Measurements from ENCODE around the gene FAM3A.
"Not testable (repeated sequence)": the region's sequence is repeated elsewhere in the genome, so short reads cannot be mapped to it uniquely, and the experiment has no call there.

The FAM3A gene

DNA sequence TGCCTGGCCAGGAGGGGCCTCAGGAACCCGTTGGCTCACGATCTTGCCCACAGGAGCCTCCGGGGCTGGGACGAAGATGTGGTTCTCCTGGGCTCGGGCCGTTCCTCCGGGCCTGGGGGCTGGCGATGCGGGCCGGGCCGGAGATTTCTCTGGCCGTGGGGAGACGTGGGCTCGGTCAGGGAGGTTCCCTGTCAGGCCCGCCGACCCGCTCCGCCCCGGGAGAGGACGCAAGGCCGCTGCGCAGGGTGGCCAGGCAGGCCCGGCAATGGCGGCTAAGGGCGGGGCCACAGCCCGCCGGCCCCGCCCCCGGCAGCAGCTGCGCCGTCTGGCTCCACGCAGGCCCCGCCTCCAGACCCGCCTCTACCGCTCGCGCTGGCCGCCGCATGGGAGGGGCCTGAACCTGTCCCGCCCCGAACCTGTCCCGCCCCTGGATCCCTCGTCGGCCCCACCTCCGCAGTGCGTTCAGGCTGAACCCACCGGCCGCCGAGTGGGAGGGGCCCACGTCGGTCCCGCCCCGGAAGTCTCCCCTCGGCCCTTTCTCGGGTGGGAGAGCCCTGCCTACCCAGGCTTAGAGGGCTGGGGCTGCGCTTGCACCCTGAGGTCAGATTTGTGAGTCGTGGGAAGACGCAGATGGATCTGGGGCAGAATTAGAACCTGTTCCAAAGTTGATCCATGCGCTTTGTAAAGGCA lies at the start of gene FAM3A:
TSS of gene FAM3A (minus strand) at position 267 of the 690 bp plus-strand sequence. CDS start 460 bp downstream, outside the sequence.
- no peaks in the 10 kb centered on the region for H3K27me3 ChIP-seq (ENCODE audit: insufficient read depth, insufficient read length)
- no peak for TF ChIP-seq SUZ12 (IDR thresholded peaks at IDR 0.05; ENCODE audit: extremely low read depth, insufficient read depth, insufficient read length)
- TF ChIP-seq ZNF274 (IDR thresholded peaks at IDR 0.05; ENCODE audit: low read depth, low read length): no peak
- TF ChIP-seq YY1 (IDR thresholded peaks at IDR 0.05; ENCODE audit: insufficient read depth, insufficient read length): no peak
- H3K4me3 ChIP-seq (ENCODE audit: insufficient read length, low read depth): peak within 1 kb of the TSS; percentile 62
- H3K9ac ChIP-seq (ENCODE audit: insufficient read length, low read depth): peak within 1 kb of the TSS; percentile 80
- no peaks in the 10 kb centered on the region for H3K4me1 ChIP-seq (ENCODE audit: insufficient read depth, insufficient read length)
- no peaks in the 10 kb centered on the region for H3K36me3 ChIP-seq (ENCODE audit: insufficient read depth, insufficient read length, low read length)
- peak; percentile 54 for DNase-seq (ENCODE audit: low read depth, low spot score)
- no peaks in the 10 kb centered on the region for H3K9me3 ChIP-seq (ENCODE audit: insufficient read depth, low read length)

- H3K4me3 ChIP-seq (ENCODE audit: insufficient read length, low read depth); H3K9ac ChIP-seq (ENCODE audit: insufficient read length, low read depth); H3K4me1 ChIP-seq (ENCODE audit: insufficient read depth, insufficient read length); H3K9me3 ChIP-seq (ENCODE audit: insufficient read depth, low read length); H3K27me3 ChIP-seq (ENCODE audit: insufficient read depth, insufficient read length); DNase-seq (ENCODE audit: low read depth, low spot score); H3K36me3 ChIP-seq (ENCODE audit: insufficient read depth, insufficient read length, low read length): not testable (repeated sequence)
Observed at GRCh38 chrX:154562295-154562694, 46.3 kb upstream of the FAM3A start.

GRCh38 chrX:154560326-154560725 lies 44.3 kb upstream of the FAM3A start:
- DNase-seq (ENCODE audit: low read depth, low spot score); H3K4me3 ChIP-seq (ENCODE audit: insufficient read length, low read depth); H3K4me1 ChIP-seq (ENCODE audit: insufficient read depth, insufficient read length); H3K36me3 ChIP-seq (ENCODE audit: insufficient read depth, insufficient read length, low read length); H3K27me3 ChIP-seq (ENCODE audit: insufficient read depth, insufficient read length); H3K9me3 ChIP-seq (ENCODE audit: insufficient read depth, low read length); H3K9ac ChIP-seq (ENCODE audit: insufficient read length, low read depth): not testable (repeated sequence)

DNA sequence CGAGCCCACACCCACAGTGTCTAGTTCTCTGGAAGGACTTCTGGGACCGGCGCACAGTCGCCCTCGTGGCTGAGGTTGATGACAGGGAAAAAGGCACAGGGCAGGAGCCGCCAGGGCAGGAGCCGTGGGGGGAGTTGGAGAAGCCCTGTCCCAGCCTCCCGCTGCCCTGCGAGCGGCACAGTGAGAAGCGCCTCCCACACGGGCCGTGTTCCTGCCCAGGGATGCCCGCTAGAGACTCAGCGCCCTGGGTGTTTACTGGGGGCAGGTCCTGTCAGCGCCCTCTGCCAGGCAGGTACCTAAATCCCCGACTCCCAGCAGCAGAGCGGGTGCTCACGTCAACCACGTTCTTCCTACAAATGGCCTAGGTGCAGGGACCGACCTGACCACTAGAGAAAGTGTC lies 42.9 kb upstream of the FAM3A start:
- not testable (repeated sequence) for H3K4me3 ChIP-seq (ENCODE audit: insufficient read length, low read depth); H3K27me3 ChIP-seq (ENCODE audit: insufficient read depth, insufficient read length); H3K4me1 ChIP-seq (ENCODE audit: insufficient read depth, insufficient read length); H3K36me3 ChIP-seq (ENCODE audit: insufficient read depth, insufficient read length, low read length); H3K9me3 ChIP-seq (ENCODE audit: insufficient read depth, low read length); H3K9ac ChIP-seq (ENCODE audit: insufficient read length, low read depth); DNase-seq (ENCODE audit: low read depth, low spot score)

DNA sequence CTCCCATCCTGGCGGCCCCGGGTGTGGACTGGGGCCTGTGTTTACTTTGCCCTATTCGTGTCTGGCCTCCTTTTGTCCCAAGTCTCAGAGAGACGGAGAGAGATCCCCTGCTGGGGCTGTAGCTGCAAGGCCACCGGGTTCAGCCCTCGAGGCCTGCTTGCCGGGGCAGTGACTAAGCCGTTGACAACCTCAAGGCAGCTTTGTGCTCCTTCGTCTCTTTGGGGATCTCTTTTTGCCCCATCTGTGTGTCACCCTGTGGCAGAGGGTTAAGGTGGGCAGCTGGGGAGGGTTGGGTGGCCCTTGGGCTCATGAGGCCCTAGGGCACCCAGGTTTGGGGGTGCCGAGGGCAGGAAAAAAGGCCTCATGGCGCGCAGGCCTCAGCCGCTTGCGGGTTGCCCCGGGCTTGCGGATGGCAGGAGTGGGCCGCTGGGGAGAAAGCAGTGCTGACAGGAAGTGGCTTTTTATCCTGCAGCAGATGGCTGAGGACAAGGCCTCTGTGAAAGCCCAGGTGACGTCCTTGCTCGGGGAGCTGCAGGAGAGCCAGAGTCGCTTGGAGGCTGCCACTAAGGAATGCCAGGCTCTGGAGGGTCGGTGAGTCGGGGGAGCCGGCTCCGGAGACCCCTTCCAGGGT lies 42.1 kb upstream of the FAM3A start:
- DNase-seq (ENCODE audit: low read depth, low spot score); H3K4me3 ChIP-seq (ENCODE audit: insufficient read length, low read depth); H3K9me3 ChIP-seq (ENCODE audit: insufficient read depth, low read length); H3K27me3 ChIP-seq (ENCODE audit: insufficient read depth, insufficient read length); H3K36me3 ChIP-seq (ENCODE audit: insufficient read depth, insufficient read length, low read length); H3K4me1 ChIP-seq (ENCODE audit: insufficient read depth, insufficient read length); H3K9ac ChIP-seq (ENCODE audit: insufficient read length, low read depth): not testable (repeated sequence)

- not testable (repeated sequence) for H3K9me3 ChIP-seq (ENCODE audit: insufficient read depth, low read length); DNase-seq (ENCODE audit: low read depth, low spot score); H3K9ac ChIP-seq (ENCODE audit: insufficient read length, low read depth); H3K4me3 ChIP-seq (ENCODE audit: insufficient read length, low read depth); H3K27me3 ChIP-seq (ENCODE audit: insufficient read depth, insufficient read length); H3K4me1 ChIP-seq (ENCODE audit: insufficient read depth, insufficient read length)
- peaks cover 15% of the 10 kb centered on the region for H3K36me3 ChIP-seq (ENCODE audit: insufficient read depth, insufficient read length, low read length)
Observed at GRCh38 chrX:154552112-154552806, 36.2 kb upstream of the FAM3A start.

GRCh38 chrX:154549766-154550165 lies 33.7 kb upstream of the FAM3A start:
- no peak overlapping the region for H3K9ac ChIP-seq (ENCODE audit: insufficient read length, low read depth)
- no peaks in the 10 kb centered on the region for H3K27me3 ChIP-seq (ENCODE audit: insufficient read depth, insufficient read length)
- TF ChIP-seq SUZ12 (IDR thresholded peaks at IDR 0.05; ENCODE audit: extremely low read depth, insufficient read depth, insufficient read length) (no peak), ZNF274 (IDR thresholded peaks at IDR 0.05; ENCODE audit: low read depth, low read length) (no peak), YY1 (IDR thresholded peaks at IDR 0.05; ENCODE audit: insufficient read depth, insufficient read length) (no peak)
- no peaks in the 10 kb centered on the region for H3K9me3 ChIP-seq (ENCODE audit: insufficient read depth, low read length)
- no peak overlapping the region for H3K4me3 ChIP-seq (ENCODE audit: insufficient read length, low read depth)
- no peak for DNase-seq (ENCODE audit: low read depth, low spot score)
- H3K36me3 ChIP-seq (ENCODE audit: insufficient read depth, insufficient read length, low read length): peaks cover 17% of the 10 kb centered on the region
- H3K4me1 ChIP-seq (ENCODE audit: insufficient read depth, insufficient read length): no peaks in the 10 kb centered on the region

DNA sequence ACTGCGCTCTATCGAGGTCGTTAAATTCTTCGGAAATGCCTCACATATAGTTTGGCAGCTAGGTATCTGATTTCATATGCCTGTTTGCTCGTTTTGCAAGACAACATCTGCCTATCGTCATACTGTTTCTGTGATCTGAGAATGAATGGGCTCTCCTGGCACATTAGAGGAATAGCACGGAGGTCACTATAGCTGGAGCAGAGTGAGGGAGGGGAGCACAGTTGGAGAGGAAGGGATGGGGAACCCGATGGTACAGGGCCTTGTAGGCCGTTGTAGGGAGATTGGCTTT lies 31.9 kb upstream of the FAM3A start:
- Histone ChIP-seq H3K4me1 (ENCODE audit: insufficient read depth, insufficient read length) (no peaks in the 10 kb centered on the region), H3K36me3 (ENCODE audit: insufficient read depth, insufficient read length, low read length) (peaks cover 12% of the 10 kb centered on the region), H3K9me3 (ENCODE audit: insufficient read depth, low read length) (no peaks in the 10 kb centered on the region), H3K4me3 (ENCODE audit: insufficient read length, low read depth) (peak overlapping the region; percentile 57), H3K9ac (ENCODE audit: insufficient read length, low read depth) (peak overlapping the region; percentile 82), H3K27me3 (ENCODE audit: insufficient read depth, insufficient read length) (no peaks in the 10 kb centered on the region)
- DNase-seq (ENCODE audit: low read depth, low spot score): no peak
- TF ChIP-seq YY1 (IDR thresholded peaks at IDR 0.05; ENCODE audit: insufficient read depth, insufficient read length): no peak
- TF ChIP-seq SUZ12 (IDR thresholded peaks at IDR 0.05; ENCODE audit: extremely low read depth, insufficient read depth, insufficient read length): no peak
- no peak for TF ChIP-seq ZNF274 (IDR thresholded peaks at IDR 0.05; ENCODE audit: low read depth, low read length)
